GM12878 (cell line): ENCODE results near the gene MALT1. TPM values are rescaled to one million over a fixed set of nuclear protein-coding genes. Genes with fewer than 3 reads are reported as not detected.

ENCODE experiments used
- BHLHE40 ChIP-seq, 2 experiments: fragments of 450-650 bp in 1 of 2; IDR thresholded peaks; 2 replicates each; pipeline ENCODE4 v1.6.1; 2011 to 2017; ENCODE audit warnings: low read depth in 2 of 2, borderline replicate concordance in 1 of 2, improper control_type of control experiment in 1 of 2, low read length in 1 of 2, mild to moderate bottlenecking in 1 of 2
- BRCA1 ChIP-seq: IDR thresholded peaks from 2 replicates; pipeline ENCODE4 v1.6.1; 2011; ENCODE audit warnings: low read depth, low read length, improper control_type of control experiment
- CHD4 ChIP-seq: fragments of 200-600 bp; sonication (generic); IDR thresholded peaks from 2 replicates; pipeline ENCODE4 v1.6.1; 2016; ENCODE audit warnings: mild to moderate bottlenecking
- CREM ChIP-seq: IDR thresholded peaks from 2 replicates; pipeline ENCODE4 v1.6.1; 2014; ENCODE audit warnings: antibody characterized with exemption, low read depth
- E2F4 ChIP-seq: IDR thresholded peaks from 2 replicates; pipeline ENCODE4 v1.6.1; 2012; ENCODE audit warnings: low read depth, low read length, improper control_type of control experiment
- FOXM1 ChIP-seq: IDR thresholded peaks from 2 replicates; pipeline ENCODE4 v1.6.1; 2012; ENCODE audit warnings: low read depth, mild to moderate bottlenecking, inconsistent platforms, low read length, moderate library complexity
- IKZF1 ChIP-seq: fragments of 450-650 bp; conservative IDR thresholded peaks from 2 replicates; pipeline ENCODE4 v1.6.1; 2017; ENCODE audit warnings: antibody characterized with exemption, mild to moderate bottlenecking
- IKZF2 ChIP-seq, 2 experiments: fragments of 450-650 bp; IDR thresholded peaks; 2 replicates each; pipeline ENCODE4 v1.6.1; 2017; ENCODE audit warnings: mild to moderate bottlenecking in 2 of 2, moderate library complexity in 2 of 2
- JUNB ChIP-seq: IDR thresholded peaks from 2 replicates; pipeline ENCODE4 v1.6.1; 2016; ENCODE audit warnings: antibody characterized with exemption, mild to moderate bottlenecking
- KLF5 ChIP-seq: fragments of 450-650 bp; IDR thresholded peaks from 2 replicates; pipeline ENCODE4 v1.6.1; 2014; ENCODE audit warnings: mild to moderate bottlenecking; ENCODE audit not compliant: partially characterized antibody
- MEF2A ChIP-seq: IDR thresholded peaks from 2 replicates; pipeline ENCODE4 v1.6.1; 2011; ENCODE audit warnings: low read depth, mild to moderate bottlenecking, low read length, moderate library complexity; ENCODE audit not compliant: insufficient read depth
- MEF2B ChIP-seq: fragments of 450-650 bp; IDR thresholded peaks from 2 replicates; pipeline ENCODE4 v1.6.1; 2018; ENCODE audit warnings: mild to moderate bottlenecking, moderate library complexity; ENCODE audit not compliant: partially characterized antibody, poor library complexity, severe bottlenecking
- MYC ChIP-seq: IDR thresholded peaks from 2 replicates; pipeline ENCODE4 v1.6.1; 2011; ENCODE audit warnings: mild to moderate bottlenecking, low read length, moderate library complexity, inconsistent platforms; ENCODE audit not compliant: insufficient read depth, insufficient replicate concordance, insufficient read length, severe bottlenecking
- NFIC ChIP-seq: IDR thresholded peaks from 2 replicates; pipeline ENCODE4 v1.6.1; 2012; ENCODE audit warnings: low read depth, mild to moderate bottlenecking, inconsistent platforms, low read length, moderate library complexity
- PML ChIP-seq: IDR thresholded peaks from 2 replicates; pipeline ENCODE4 v1.6.1; 2012; ENCODE audit warnings: low read length, inconsistent platforms
- POU2F2 ChIP-seq: IDR thresholded peaks from 3 replicates; pipeline ENCODE4 v1.6.1; 2011; ENCODE audit warnings: low read depth, mild to moderate bottlenecking, low read length, borderline replicate concordance
- RB1 ChIP-seq: fragments of 450-650 bp; formaldehyde crosslinking; IDR thresholded peaks from 2 replicates; pipeline ENCODE4 v1.6.1; 2017; ENCODE audit warnings: mild to moderate bottlenecking, borderline replicate concordance
- SIN3A ChIP-seq: IDR thresholded peaks from 2 replicates; pipeline ENCODE4 v1.6.1; 2012; ENCODE audit warnings: low read depth, low read length, improper control_type of control experiment
- SIX5 ChIP-seq: IDR thresholded peaks from 2 replicates; pipeline ENCODE4 v1.6.1; 2011; ENCODE audit warnings: mild to moderate bottlenecking, low read depth, low read length, moderate library complexity; ENCODE audit not compliant: severe bottlenecking
- TBL1XR1 ChIP-seq: IDR thresholded peaks from 2 replicates; pipeline ENCODE4 v1.6.1; 2012; ENCODE audit warnings: low read depth, low read length, improper control_type of control experiment
- WRNIP1 ChIP-seq: IDR thresholded peaks from 2 replicates; pipeline ENCODE4 v1.6.1; 2011; ENCODE audit warnings: low read depth, low read length, improper control_type of control experiment, borderline replicate concordance
- ZBED1 ChIP-seq: IDR thresholded peaks from 2 replicates; pipeline ENCODE4 v1.6.1; 2016; ENCODE audit warnings: borderline replicate concordance
- ZBTB11 ChIP-seq: fragments of 450-650 bp; formaldehyde crosslinking; IDR thresholded peaks from 2 replicates; pipeline ENCODE4 v1.5.0; 2022; ENCODE audit warnings: mild to moderate bottlenecking, missing genetic modification characterization
- ZNF217 ChIP-seq: fragments of 450-650 bp; IDR thresholded peaks from 2 replicates; pipeline ENCODE4 v1.6.1; 2017; ENCODE audit warnings: antibody characterized with exemption, mild to moderate bottlenecking
- ZNF592 ChIP-seq: fragments of 450-650 bp; IDR thresholded peaks from 2 replicates; pipeline ENCODE4 v1.6.1; 2017; ENCODE audit warnings: mild to moderate bottlenecking, moderate library complexity
- polyA plus RNA-seq, 11 experiments: library from polyadenylated mRNA; depleted of rRNA in 4 of 11; unstranded in 6 of 11; stranded (reverse) in 5 of 11; fragments of >200 nt; fragmentation: Nextera tagmentation in 4 of 11; fragmentation: Illumina TruSeq in 1 of 11; extraction: Ambion mirVana in 4 of 11; extraction: Trizol in 1 of 11; gene quantifications; 1 replicate in 1 of 11; 2 replicates in 10 of 11; pipeline versions ENCODE4 v1.2.1 to v1.2.3, GENCODE V29; 2011 to 2016; ENCODE audit warnings: inconsistent platforms in 2 of 11, missing spikeins in 2 of 11, low read depth in 1 of 11
- total RNA-seq, 4 experiments: library from RNA; depleted of rRNA in 3 of 4; stranded (reverse); fragments of >200 nt in 3 of 4; fragmentation: Illumina TruSeq in 1 of 4; extraction: Trizol in 1 of 4; gene quantifications; 2 replicates each; pipeline versions ENCODE4 v1.2.1 to v1.2.3, GENCODE V29; 2013 to 2021

The MALT1 gene
- total and polyA plus RNA-seq, 10 of the 15 experiments (the other 5 are each of a cell fraction or from before 2014, with no cell fraction given), result 17.6 to 126 (median 45.4) TPM

GRCh38 chr18:58633874-58634273 lies 37.4 kb upstream of the MALT1 start (continued):
- no peak for TF ChIP-seq BHLHE40 (IDR thresholded peaks at IDR 0.05; ENCODE audit: borderline replicate concordance in 1 of 2, low read depth in 2 of 2, low read length in 1 of 2)
- no peak for TF ChIP-seq ZBED1
- TF ChIP-seq IKZF2 (IDR thresholded peaks at IDR 0.05), result peak; percentile 47 to 59; a peak in 3 of 4 replicates
- TF ChIP-seq WRNIP1, result no peak
- TF ChIP-seq MYC, result no peak
- TF ChIP-seq RB1, result no peak
- TF ChIP-seq IKZF1, result peak; percentile 54; the same call in 1 of the 2 replicates
- no peak for TF ChIP-seq SIX5
- TF ChIP-seq ZNF217, result no peak
- no peak for TF ChIP-seq BRCA1
- TF ChIP-seq POU2F2, result no peak
- TF ChIP-seq KLF5, result no peak
- no peak for TF ChIP-seq ZBTB11 (CRISPR knock-in tag)
- TF ChIP-seq ZNF592, result no peak
- TF ChIP-seq FOXM1, result peak; percentile 82
- no peak for TF ChIP-seq MEF2B
- TF ChIP-seq SIN3A, result no peak
- TF ChIP-seq TBL1XR1, result no peak
- TF ChIP-seq E2F4, result no peak
- TF ChIP-seq JUNB, result peak; percentile 61
- peak; percentile 31; the same call in 1 of the 2 replicates for TF ChIP-seq CREM
- peak; percentile 87 for TF ChIP-seq NFIC
- TF ChIP-seq PML, result no peak
- TF ChIP-seq MEF2A, result peak; percentile 88
- no peak for TF ChIP-seq CHD4
